Astrocyte (in vitro differentiated cells and primary cell): Measurements from ENCODE around the gene RGCC. TPM values are rescaled to one million over a fixed set of nuclear protein-coding genes. Genes with fewer than 3 reads are reported as not detected.

Experiments used
- DNase-seq: peaks from one replicate; pipeline ENCODE4 v3.0.0-alpha.2; 2010; ENCODE audit warnings: low read depth
- FAIRE-seq: peaks from 2 replicates; lab custom pipeline; 2011; peaks lifted over from hg19 to GRCh38; lab: Jason Lieb, UNC
- H2AFZ ChIP-seq: 2 replicates; pipeline ENCODE4 v1.6.0; 2012; ENCODE audit warnings: low read depth, low read length, inconsistent platforms
- H3K27ac ChIP-seq: 2 replicates; pipeline ENCODE4 v1.5.1; 2011; ENCODE audit warnings: low read depth, low read length, inconsistent platforms
- H3K27me3 ChIP-seq: 2 replicates; pipeline ENCODE4 v1.6.0; 2011; ENCODE audit warnings: low read length, inconsistent platforms; ENCODE audit not compliant: insufficient read depth
- H3K36me3 ChIP-seq: 2 replicates; pipeline ENCODE4 v1.5.1; 2011; ENCODE audit warnings: low read length, inconsistent platforms; ENCODE audit not compliant: insufficient read depth
- H3K4me1 ChIP-seq: 2 replicates; pipeline ENCODE4 v1.5.1; 2011; ENCODE audit warnings: low read length, inconsistent platforms; ENCODE audit not compliant: insufficient read depth
- H3K4me2 ChIP-seq: 2 replicates; pipeline ENCODE4 v1.6.0; 2012; ENCODE audit warnings: low read length, inconsistent platforms
- H3K4me3 ChIP-seq: 2 replicates; pipeline ENCODE4 v1.5.1; 2011; ENCODE audit warnings: low read depth, mild to moderate bottlenecking, low read length, inconsistent platforms; ENCODE audit not compliant: insufficient read depth
- H3K79me2 ChIP-seq: 2 replicates; pipeline ENCODE4 v1.6.0; 2012; ENCODE audit warnings: mild to moderate bottlenecking, low read length, inconsistent platforms; ENCODE audit not compliant: insufficient read depth
- H3K9ac ChIP-seq: 2 replicates; pipeline ENCODE4 v1.6.0; 2012; ENCODE audit warnings: mild to moderate bottlenecking, low read length, inconsistent platforms
- H3K9me3 ChIP-seq: 2 replicates; pipeline ENCODE4 v1.5.1; 2012; ENCODE audit warnings: low read depth, mild to moderate bottlenecking, low read length, inconsistent platforms; ENCODE audit not compliant: insufficient read depth
- H4K20me1 ChIP-seq: 2 replicates; pipeline ENCODE4 v1.6.0; 2012; ENCODE audit warnings: low read length, inconsistent platforms; ENCODE audit not compliant: insufficient read depth
- H3K27ac Mint-ChIP-seq: one replicate; pipeline ENCODE4 v1.8.0; 2021; ENCODE audit warnings: mild to moderate bottlenecking, mixed read lengths; ENCODE audit not compliant: unreplicated experiment
- H3K27me3 Mint-ChIP-seq: one replicate; pipeline ENCODE4 v1.8.0; 2021; ENCODE audit warnings: low read depth, mixed read lengths; ENCODE audit not compliant: unreplicated experiment
- H3K36me3 Mint-ChIP-seq: one replicate; pipeline ENCODE4 v1.8.0; 2021; ENCODE audit warnings: low read depth, mixed read lengths; ENCODE audit not compliant: unreplicated experiment
- H3K4me1 Mint-ChIP-seq: one replicate; pipeline ENCODE4 v1.8.0; 2021; ENCODE audit warnings: low read depth, mixed read lengths; ENCODE audit not compliant: unreplicated experiment
- H3K4me3 Mint-ChIP-seq: one replicate; pipeline ENCODE4 v1.8.0; 2021; ENCODE audit warnings: mild to moderate bottlenecking, moderate library complexity, mixed read lengths; ENCODE audit not compliant: unreplicated experiment
- H3K9me3 Mint-ChIP-seq: one replicate; pipeline ENCODE4 v1.8.0; 2021; ENCODE audit warnings: mild to moderate bottlenecking, mixed read lengths; ENCODE audit not compliant: unreplicated experiment
- CTCF ChIP-seq: IDR thresholded peaks from 2 replicates; pipeline ENCODE4 v1.5.1; 2011; ENCODE audit warnings: low read depth, mild to moderate bottlenecking, inconsistent platforms, low read length, moderate library complexity; ENCODE audit not compliant: insufficient read depth
- EZH2 ChIP-seq: IDR thresholded peaks from 2 replicates; pipeline ENCODE4 v1.6.1; 2012; ENCODE audit warnings: mild to moderate bottlenecking, low read length, inconsistent platforms; ENCODE audit not compliant: insufficient read depth
- total RNA-seq: library from RNA; stranded (reverse); gene quantifications from 2 replicates; pipeline ENCODE4 v1.2.1, GENCODE V29; 2021

The RGCC gene
- total RNA-seq, 1 donor from 2014 or later = 1.2 TPM

GRCh38 chr13:41470196-41470595 lies 12.8 kb downstream of the RGCC start:
- Mint-ChIP-seq H3K27me3 (no peaks in the 10 kb centered on the region), H3K36me3 (no peaks in the 10 kb centered on the region), H3K27ac (no peak overlapping the region), H3K9me3 (peaks cover 7% of the 10 kb centered on the region), H3K4me3 (no peak overlapping the region), H3K4me1 (peaks cover 3% of the 10 kb centered on the region)
- peaks cover 7% of the 10 kb centered on the region for H3K4me1 ChIP-seq
- DNase-seq (no peak), FAIRE-seq (no peak)
- H3K9ac ChIP-seq = no peak overlapping the region
- no peak overlapping the region for H2AFZ ChIP-seq
- H4K20me1 ChIP-seq = no peaks in the 10 kb centered on the region
- no peaks in the 10 kb centered on the region for H3K27me3 ChIP-seq
- no peaks in the 10 kb centered on the region for H3K79me2 ChIP-seq
- no peaks in the 10 kb centered on the region for H3K9me3 ChIP-seq
- no peak for TF ChIP-seq CTCF
- TF ChIP-seq EZH2 = no peak
- H3K36me3 ChIP-seq = no peaks in the 10 kb centered on the region
- H3K4me3 ChIP-seq = no peak overlapping the region
- H3K4me2 ChIP-seq = no peak overlapping the region
- H3K27ac ChIP-seq = no peak overlapping the region

DNA sequence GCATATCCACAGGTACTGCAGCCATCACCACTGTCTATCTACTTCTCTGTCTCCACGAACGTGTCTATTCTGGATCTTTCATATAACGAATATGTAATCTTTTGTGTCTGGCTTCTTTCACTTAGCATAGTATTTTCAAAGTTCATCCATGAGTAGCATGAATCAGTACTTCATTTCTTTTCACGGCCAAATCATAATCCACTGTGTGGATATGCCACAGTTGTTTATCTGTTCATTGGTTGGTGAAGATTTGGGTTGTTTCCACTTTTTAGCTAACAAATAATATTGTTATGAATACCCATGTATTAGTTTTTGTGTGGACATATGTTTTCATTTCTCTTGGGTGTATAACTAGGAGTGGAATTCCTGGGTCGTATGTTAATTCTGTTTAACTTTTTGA lies 14.4 kb downstream of the RGCC start:
- H3K36me3 Mint-ChIP-seq = no peaks in the 10 kb centered on the region

More for the DNA sequence above, 14.4 kb downstream of the RGCC start:
- no peaks in the 10 kb centered on the region for H3K4me1 ChIP-seq
- H3K27me3 ChIP-seq = no peaks in the 10 kb centered on the region
- Mint-ChIP-seq H3K4me1 (no peaks in the 10 kb centered on the region), H3K4me3 (no peak overlapping the region), H3K9me3 (peaks cover 16% of the 10 kb centered on the region), H3K27ac (no peak overlapping the region), H3K27me3 (peaks cover 3% of the 10 kb centered on the region)
- TF ChIP-seq EZH2 = no peak
- TF ChIP-seq CTCF = no peak
- H3K4me3 ChIP-seq = no peak overlapping the region
- no peak overlapping the region for H3K27ac ChIP-seq
- H3K79me2 ChIP-seq = no peaks in the 10 kb centered on the region
- no peaks in the 10 kb centered on the region for H4K20me1 ChIP-seq
- FAIRE-seq (no peak), DNase-seq (no peak)
- no peak overlapping the region for H3K4me2 ChIP-seq
- no peaks in the 10 kb centered on the region for H3K36me3 ChIP-seq
- H2AFZ ChIP-seq = no peak overlapping the region
- H3K9ac ChIP-seq = no peak overlapping the region
- H3K9me3 ChIP-seq = no peaks in the 10 kb centered on the region
